CD4-positive, alpha-beta T cell treated with Interleukin-4 for 1 hour (primary cell): ENCODE results near the gene MBD1.
A peak's percentile ranks its signal among the peaks of the same experiment; 100 is the strongest.
"Not testable (repeated sequence)": the region's sequence is repeated elsewhere in the genome, so short reads cannot be mapped to it uniquely, and the experiment has no call there.

Experiments used
- DNase-seq, 2 donors: peaks; one replicate each; pipeline ENCODE4 v3.0.0-alpha.2; 2020 to 2022

Gene MBD1

GRCh38 chr18:50272568-50272967 lies 8.8 kb downstream of the MBD1 start:
- no peak for DNase-seq

GRCh38 chr18:50268022-50268747 lies 13.1 kb downstream of the MBD1 start:
- DNase-seq, result peak; percentile 79 to 85

- peak; percentile 88 to 90 for DNase-seq
Observed at GRCh38 chr18:50266248-50266704, 15.0 kb downstream of the MBD1 start, which contains the start of gene CFAP53. Gene CFAP53, minus strand, starts transcription at chr18:50266495. Its CDS starts 91 bp downstream, at chr18:50266404.

GRCh38 chr18:50262977-50263376 lies 18.3 kb downstream of the MBD1 start:
- DNase-seq, result no peak

- no peak for DNase-seq
Observed at GRCh38 chr18:50250935-50251334, 30.4 kb downstream of the MBD1 start.

- DNase-seq, result no peak
Observed at GRCh38 chr18:50249576-50249975, 31.7 kb downstream of the MBD1 start.

- no peak for DNase-seq
Observed at GRCh38 chr18:50247561-50247960, 33.8 kb downstream of the MBD1 start.

GRCh38 chr18:50241768-50242167 lies 39.6 kb downstream of the MBD1 start:
- DNase-seq, result not testable (repeated sequence)

- DNase-seq, result no peak
Observed at GRCh38 chr18:50240080-50240563, 41.2 kb downstream of the MBD1 start.

GRCh38 chr18:50232419-50232818 lies 48.9 kb downstream of the MBD1 start:
- DNase-seq, result no peak

GRCh38 chr18:50231621-50232020 lies 49.7 kb downstream of the MBD1 start:
- no peak for DNase-seq

- DNase-seq, result not testable (repeated sequence)
Observed at GRCh38 chr18:50220249-50220648, 61.1 kb downstream of the MBD1 start.
